GM13976 (cell line): ENCODE measurements around the gene RPL13A.
"Not testable (repeated sequence)": the region's sequence is repeated elsewhere in the genome, so short reads cannot be mapped to it uniquely, and the experiment has no call there.

Source experiments
- DNase-seq: peaks from one replicate; pipeline ENCODE4 v3.0.0; 2012; ENCODE audit warnings: low spot score
- CTCF ChIP-seq: IDR thresholded peaks from 2 replicates; pipeline ENCODE4 v1.5.1; 2012; ENCODE audit warnings: borderline replicate concordance, mild to moderate bottlenecking; ENCODE audit not compliant: insufficient read depth; ENCODE audit errors: extremely low read depth, missing control alignments, control extremely low read depth
- in situ Hi-C: fragments of 300-500 bp; cut with MboI; formaldehyde crosslinking; loops from one replicate; pipeline ENCODE4 v1.12.0; 2022; ENCODE audit warnings: low sequenced_read_pairs, mixed read lengths, inconsistent platforms; ENCODE audit not compliant: unreplicated experiment

The RPL13A gene

GRCh38 chr19:49465371-49465770, 22.0 kb upstream of the RPL13A start:
- TF ChIP-seq CTCF = no peak
- DNase-seq = no peak
- in situ Hi-C loops = no loop called here

GRCh38 chr19:49468199-49468598, 19.2 kb upstream of the RPL13A start:
- DNase-seq = no peak
- in situ Hi-C loops = no loop called here
- TF ChIP-seq CTCF = no peak

DNA sequence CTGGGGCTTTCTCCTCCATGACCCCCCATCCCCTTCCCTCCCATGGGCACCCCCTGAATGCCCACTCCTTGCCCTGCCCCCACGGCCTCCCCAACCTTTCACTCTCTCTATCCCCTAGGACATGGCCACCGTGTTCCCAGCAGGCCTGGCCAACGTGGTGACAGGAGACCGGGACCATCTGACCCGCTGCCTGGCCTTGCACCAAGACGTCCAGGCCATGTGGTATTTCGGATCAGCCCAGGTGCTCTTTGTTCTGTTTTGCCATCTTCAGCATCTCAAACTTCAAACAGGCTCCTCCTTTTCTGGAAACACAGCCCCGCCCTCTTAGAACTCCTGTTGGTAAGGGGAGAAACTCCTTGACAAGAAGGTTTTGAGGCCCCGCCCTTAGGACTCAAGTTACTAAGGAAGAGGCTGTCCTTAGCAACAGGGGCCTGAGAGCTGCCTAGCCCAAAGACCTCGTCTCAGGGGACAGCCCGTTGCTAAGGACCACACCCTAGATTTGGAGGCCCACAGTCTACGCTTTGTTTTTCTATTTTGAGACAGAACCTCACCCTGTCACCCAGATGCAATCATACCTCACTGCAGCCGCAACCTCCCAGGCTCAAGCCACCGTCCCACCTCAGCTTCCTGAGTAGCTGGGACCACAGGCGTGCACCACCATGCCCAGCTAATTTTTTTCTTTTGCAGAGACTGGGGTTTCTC, 18.5 kb upstream of the RPL13A start:
- no peak for TF ChIP-seq CTCF
- DNase-seq = peak; percentile 89
- in situ Hi-C loops = no loop called here

GRCh38 chr19:49469828-49470614, 17.4 kb upstream of the RPL13A start:
- peak; percentile 90 for TF ChIP-seq CTCF
- in situ Hi-C loops = no loop called here
- DNase-seq = peak; percentile 88

GRCh38 chr19:49470615-49470978, 16.8 kb upstream of the RPL13A start:
- DNase-seq = no peak
- in situ Hi-C loops = no loop called here
- TF ChIP-seq CTCF = no peak

- in situ Hi-C loops = no loop called here
- TF ChIP-seq CTCF = no peak
- DNase-seq = no peak
These were observed 14.5 kb upstream of the RPL13A start for GRCh38 chr19:49472936-49473335.

DNA sequence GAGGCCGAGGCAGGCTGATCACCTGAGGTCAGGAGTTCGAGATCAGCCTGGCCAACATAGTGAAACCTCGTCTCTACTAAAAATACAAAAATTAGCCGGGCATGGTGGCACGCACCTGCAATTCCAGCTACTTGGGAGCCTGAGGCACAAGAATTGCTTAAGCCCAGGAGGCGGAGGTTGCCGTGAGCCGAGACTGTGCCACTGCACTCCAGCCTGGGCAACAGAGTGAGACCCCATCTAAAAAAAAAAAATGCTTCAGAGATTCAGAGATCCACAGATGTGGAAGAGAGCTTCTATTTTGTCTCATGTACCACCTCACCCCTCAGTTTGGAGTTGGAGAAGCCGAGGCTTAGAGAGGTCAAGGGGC, 13.9 kb upstream of the RPL13A start:
- in situ Hi-C loops, DNase-seq: not testable (repeated sequence)
